IMR-90 (cell line): ENCODE measurements around the gene CHN2. TPM values are rescaled to one million over a fixed set of nuclear protein-coding genes. Genes with fewer than 3 reads are reported as not detected.

Experiments
- ATAC-seq: fragments of 200-7000 bp; cut with Tn5 transposase; 2 replicates; pipeline ENCODE4 v1.9.1; 2020; ENCODE audit warnings: low read depth, mild to moderate bottlenecking, moderate library complexity
- BruUV-seq: library from RNA; stranded (reverse); fragments of 400-500 nt; replicated peaks from 2 replicates; lab custom pipeline; 2021; lab: Mats Ljungman, UMichigan
- CTCF ChIA-PET: fragments of 300-600 bp; formaldehyde crosslinking; extraction: SDS; loops from one replicate; lab custom pipeline; 2021; ENCODE audit warnings: antibody characterized with exemption; lab: Yijun Ruan, JAX
- POLR2A ChIA-PET: fragments of 300-600 bp; sonication (Branson Sonifier 250); formaldehyde crosslinking; loops from one replicate; lab custom pipeline; 2022; ENCODE audit warnings: antibody characterized with exemption; ENCODE audit not compliant: unreplicated experiment; lab: Charles Lee
- DNase-seq: peaks from one replicate; pipeline ENCODE4 v3.0.0; 2013
- H2AFZ ChIP-seq: replicated peaks from 2 replicates; pipeline ENCODE3; 2013; ENCODE audit warnings: low read length, mild to moderate bottlenecking; ENCODE audit not compliant: poor library complexity
- H2AK5ac ChIP-seq: 2 replicates; pipeline ENCODE4 v1.6.1; 2013; ENCODE audit warnings: low read depth, low read length, inconsistent platforms
- H2AK9ac ChIP-seq: replicated peaks from 2 replicates; pipeline ENCODE3; 2013; ENCODE audit warnings: mild to moderate bottlenecking, low read depth, low read length, moderate library complexity; ENCODE audit not compliant: poor library complexity
- H2BK120ac ChIP-seq: 2 replicates; pipeline ENCODE4 v1.6.1; 2013; ENCODE audit warnings: low read depth, low read length, inconsistent platforms
- H2BK15ac ChIP-seq: 3 replicates; pipeline ENCODE4 v1.6.1; 2013; ENCODE audit warnings: low read depth, low read length, inconsistent platforms
- H2BK20ac ChIP-seq: 2 replicates; pipeline ENCODE4 v1.6.1; 2013; ENCODE audit warnings: low read depth, mild to moderate bottlenecking, inconsistent platforms, low read length, moderate library complexity
- H2BK5ac ChIP-seq: 2 replicates; pipeline ENCODE4 v1.6.1; 2013; ENCODE audit warnings: mild to moderate bottlenecking, low read depth, low read length, inconsistent platforms; ENCODE audit not compliant: poor library complexity, severe bottlenecking
- H3K14ac ChIP-seq: replicated peaks from 2 replicates; pipeline ENCODE4 v1.6.1; 2013; ENCODE audit warnings: low read depth, low read length, inconsistent platforms
- H3K18ac ChIP-seq: 2 replicates; pipeline ENCODE4 v1.6.1; 2013; ENCODE audit warnings: low read depth, low read length, control low read depth
- H3K23ac ChIP-seq: 2 replicates; pipeline ENCODE4 v1.6.1; 2013; ENCODE audit warnings: low read depth, low read length, inconsistent platforms
- H3K27ac ChIP-seq: 2 replicates; pipeline ENCODE4 v1.5.1; 2013; ENCODE audit warnings: mild to moderate bottlenecking, control low read depth, low read length; ENCODE audit not compliant: insufficient read depth
- H3K27me3 ChIP-seq: 2 replicates; pipeline ENCODE4 v1.6.1; 2013; ENCODE audit warnings: low read length; ENCODE audit not compliant: control insufficient read depth, insufficient read depth
- H3K36me3 ChIP-seq: 2 replicates; pipeline ENCODE4 v1.6.1; 2013; ENCODE audit warnings: low read length, mixed read lengths; ENCODE audit not compliant: control insufficient read depth, insufficient read depth
- H3K4ac ChIP-seq: 2 replicates; pipeline ENCODE4 v1.6.1; 2013; ENCODE audit warnings: low read depth, low read length, inconsistent platforms
- H3K4me1 ChIP-seq: 2 replicates; pipeline ENCODE4 v1.6.1; 2013; ENCODE audit warnings: low read length, mixed read lengths; ENCODE audit not compliant: control insufficient read depth, insufficient read depth
- H3K4me2 ChIP-seq: 2 replicates; pipeline ENCODE4 v1.6.1; 2013; ENCODE audit warnings: low read depth, mild to moderate bottlenecking, control low read depth, low read length, moderate library complexity
- H3K4me3 ChIP-seq: 2 replicates; pipeline ENCODE4 v1.5.1; 2013; ENCODE audit warnings: low read depth, mild to moderate bottlenecking, control low read depth, low read length, moderate library complexity; ENCODE audit not compliant: insufficient read depth
- H3K56ac ChIP-seq: 2 replicates; pipeline ENCODE4 v1.6.1; 2013; ENCODE audit warnings: low read length, inconsistent platforms; ENCODE audit not compliant: insufficient read depth; ENCODE audit errors: extremely low read depth
- H3K79me1 ChIP-seq, 2 experiments: 2 replicates each; pipeline ENCODE4 v1.6.1; 2013; ENCODE audit warnings: low read length in 2 of 2, inconsistent platforms in 1 of 2, low read depth in 1 of 2
- H3K9ac ChIP-seq: 2 replicates; pipeline ENCODE4 v1.6.1; 2013; ENCODE audit warnings: low read depth, low read length, control low read depth
- H3K9me1 ChIP-seq: 2 replicates; pipeline ENCODE4 v1.6.1; 2013; ENCODE audit warnings: low read length, inconsistent platforms; ENCODE audit not compliant: insufficient read depth
- H3K9me3 ChIP-seq: 2 replicates; pipeline ENCODE4 v1.6.1; 2013; ENCODE audit warnings: low read length; ENCODE audit not compliant: control insufficient read depth, insufficient read depth
- H4K20me1 ChIP-seq: 2 replicates; pipeline ENCODE4 v1.6.1; 2013; ENCODE audit warnings: low read length, inconsistent platforms; ENCODE audit not compliant: insufficient read depth
- H4K5ac ChIP-seq: 2 replicates; pipeline ENCODE4 v1.6.1; 2013; ENCODE audit warnings: mild to moderate bottlenecking, low read depth, low read length, control low read depth
- H4K8ac ChIP-seq, 2 experiments: 2 replicates each; pipeline ENCODE4 v1.6.1; 2013; ENCODE audit warnings: low read depth in 2 of 2, low read length in 2 of 2, control low read depth in 1 of 2, inconsistent platforms in 1 of 2
- H4K91ac ChIP-seq: 2 replicates; pipeline ENCODE4 v1.6.1; 2013; ENCODE audit warnings: low read depth, low read length, inconsistent platforms; ENCODE audit not compliant: insufficient read depth
- CEBPB ChIP-seq: IDR thresholded peaks from 2 replicates; pipeline ENCODE4 v1.6.1; 2012; ENCODE audit warnings: low read depth, low read length, improper control_type of control experiment
- CHD1 ChIP-seq: IDR thresholded peaks from 2 replicates; pipeline ENCODE4 v1.6.1; 2012; ENCODE audit warnings: low read depth, low read length, improper control_type of control experiment
- CTCF ChIP-seq: conservative IDR thresholded peaks from 2 replicates; pipeline ENCODE4 v1.5.1; 2012; ENCODE audit warnings: mild to moderate bottlenecking, low read depth, low read length, improper control_type of control experiment
- ELK1 ChIP-seq: fragments of 150-350 bp; IDR thresholded peaks from 2 replicates; pipeline ENCODE4 v1.6.1; 2016; ENCODE audit warnings: low read depth, mild to moderate bottlenecking, low read length, moderate library complexity, borderline replicate concordance
- MAFK ChIP-seq: IDR thresholded peaks from 2 replicates; pipeline ENCODE4 v1.6.1; 2012; ENCODE audit warnings: low read depth, low read length, improper control_type of control experiment
- NFE2L2 ChIP-seq: fragments of 150-350 bp; IDR thresholded peaks from 2 replicates; pipeline ENCODE4 v1.6.1; 2016; ENCODE audit warnings: low read depth, mild to moderate bottlenecking, low read length
- RAD21 ChIP-seq: IDR thresholded peaks from 2 replicates; pipeline ENCODE4 v1.6.1; 2012; ENCODE audit warnings: low read length, improper control_type of control experiment
- RCOR1 ChIP-seq: IDR thresholded peaks from 2 replicates; pipeline ENCODE4 v1.6.1; 2012; ENCODE audit warnings: mild to moderate bottlenecking, low read length, improper control_type of control experiment; ENCODE audit not compliant: insufficient replicate concordance
- RFX5 ChIP-seq: IDR thresholded peaks from 2 replicates; pipeline ENCODE4 v1.8.0; 2012; ENCODE audit warnings: low read depth, mild to moderate bottlenecking, low read length, moderate library complexity
- USF2 ChIP-seq: fragments of 150-350 bp; IDR thresholded peaks from 2 replicates; pipeline ENCODE4 v1.6.1; 2017; ENCODE audit warnings: mild to moderate bottlenecking, antibody characterized with exemption, low read length, low read depth
- WGBS, 2 experiments: methylation state at CpG; one replicate each; pipeline versions ENCODE4 v1.1.5 to v1.1.7; 2013; ENCODE audit warnings: missing lambda C conversion rate in 2 of 2; ENCODE audit not compliant: insufficient read length in 1 of 2; ENCODE audit errors: extremely low coverage in 2 of 2; 5-methylcytosine and 5-hydroxymethylcytosine counted together
- dilution Hi-C: fragments of 300-500 bp; cut with HindIII; formaldehyde crosslinking; loops from one replicate; pipeline ENCODE4 v1.14.3; 2018; ENCODE audit warnings: low sequenced_read_pairs; ENCODE audit not compliant: unreplicated experiment
- in situ Hi-C: fragments of 300-500 bp; cut with MboI; formaldehyde crosslinking; loops from 3 replicates; pipeline ENCODE4 v1.14.3; 2019; ENCODE audit warnings: low sequenced_read_pairs, inconsistent platforms, mixed read lengths
- intact Hi-C: fragments of 100-400 bp; cut with micrococcal nuclease; formaldehyde crosslinking; loops from 2 replicates; pipeline ENCODE4 v1.10.0; 2022
- polyA plus RNA-seq, 3 experiments: library from polyadenylated mRNA; depleted of rRNA; stranded (reverse); fragments of >200 nt; gene quantifications; 2 replicates each; pipeline ENCODE4 v1.2.3, GENCODE V29; 2012; ENCODE audit warnings: low replicate concordance in 1 of 3
- total RNA-seq: library from RNA; depleted of rRNA; stranded (reverse); fragments of >200 nt; gene quantifications from 2 replicates; pipeline ENCODE4 v1.2.3, GENCODE V29; 2012

Gene CHN2
- total and polyA plus RNA-seq, 2 of the 4 experiments (the other 2 are of a cell fraction): not detected

- TF ChIP-seq CHD1 (no peak), USF2 (no peak), CEBPB (no peak), RFX5 (no peak), RAD21 (no peak), RCOR1 (no peak), ELK1 (no peak), MAFK (no peak), CTCF (no peak), NFE2L2 (no peak)
- Histone ChIP-seq H3K27ac (no peak overlapping the region), H4K8ac (no peak overlapping the region), H3K4me1 (no peaks in the 10 kb centered on the region), H3K79me1 (no peaks in the 10 kb centered on the region), H3K9me3 (no peaks in the 10 kb centered on the region), H3K18ac (no peak overlapping the region), H3K4me2 (no peak overlapping the region), H2AK9ac (no peak overlapping the region), H4K5ac (no peak overlapping the region), H2BK20ac (no peak overlapping the region), H3K4ac (no peak overlapping the region), H3K56ac (no peak overlapping the region), H2AFZ (no peak overlapping the region), H3K14ac (no peak overlapping the region), H3K9ac (no peak overlapping the region), H2BK5ac (no peak overlapping the region), H3K9me1 (no peaks in the 10 kb centered on the region), H2AK5ac (no peak overlapping the region), H4K20me1 (no peaks in the 10 kb centered on the region), H3K4me3 (no peak overlapping the region), H2BK120ac (no peak overlapping the region), H3K27me3 (no peaks in the 10 kb centered on the region; the same call in 1 of the 2 replicates), H2BK15ac (no peak overlapping the region), H4K91ac (no peak overlapping the region), H3K36me3 (no peaks in the 10 kb centered on the region), H3K23ac (no peak overlapping the region)
- BruUV-seq: no TSS peak
- DNase-seq (no peak), ATAC-seq (no peak)
- ChIA-PET CTCF (no interaction called here), POLR2A (no interaction called here)
- dilution Hi-C loops: no loop called here
- in situ Hi-C loops: no loop called here
- intact Hi-C loops: no loop called here
- WGBS, 2 experiments: 80% methylated on average over 1 of the region's 5 CpGs; no CpG with 5 or more reads in 1 of the 2 experiments
Measured at GRCh38 chr7:29202651-29203069, 8.1 kb downstream of the CHN2 start.
